Measurements from ENCODE around the gene KSR2. TPM values are rescaled to one million over a fixed set of nuclear protein-coding genes. Genes with fewer than 3 reads are reported as not detected.
A peak's percentile ranks its signal among the peaks of the same experiment; 100 is the strongest.

Gene KSR2
- total and polyA plus RNA-seq, 3 donors from 2014 or later: 2.4 to 3.8 (median 2.4) TPM

DNA sequence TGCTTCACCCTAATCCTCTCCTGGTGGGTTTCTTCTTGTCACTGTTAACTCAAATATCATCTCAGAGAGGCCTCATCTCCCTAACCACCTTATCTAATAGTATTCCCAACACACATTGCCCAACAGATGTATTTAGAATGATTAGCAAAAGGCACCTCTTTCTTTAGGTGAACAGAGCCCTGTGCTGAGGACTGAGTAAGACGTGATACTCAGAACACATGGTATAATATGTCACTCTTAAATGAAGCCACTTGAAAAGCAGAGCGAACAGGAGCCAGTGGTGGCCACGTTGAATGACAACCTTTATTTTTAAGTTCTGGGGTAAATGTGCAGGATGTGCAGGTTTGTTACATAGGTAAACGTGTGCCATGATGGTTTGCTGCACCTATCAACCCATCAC lies 1.5 kb upstream of the KSR2 start:
- Histone ChIP-seq H3K9me3 (no peaks in the 10 kb centered on the region), H3K4me1 (no peaks in the 10 kb centered on the region), H3K36me3 (ENCODE audit: low read depth, missing control alignments) (no peaks in the 10 kb centered on the region), H3K4me3 (no peak overlapping the region), H3K27ac (no peak overlapping the region), H3K27me3 (no peaks in the 10 kb centered on the region)
- intact Hi-C loops (cut with DNase I; ENCODE audit: low total_unique reads): no loop called here
- WGBS, 2 donors: 66 to 86% methylated on average over 4 of the region's 4 CpGs
- TF ChIP-seq, protein P1, sequence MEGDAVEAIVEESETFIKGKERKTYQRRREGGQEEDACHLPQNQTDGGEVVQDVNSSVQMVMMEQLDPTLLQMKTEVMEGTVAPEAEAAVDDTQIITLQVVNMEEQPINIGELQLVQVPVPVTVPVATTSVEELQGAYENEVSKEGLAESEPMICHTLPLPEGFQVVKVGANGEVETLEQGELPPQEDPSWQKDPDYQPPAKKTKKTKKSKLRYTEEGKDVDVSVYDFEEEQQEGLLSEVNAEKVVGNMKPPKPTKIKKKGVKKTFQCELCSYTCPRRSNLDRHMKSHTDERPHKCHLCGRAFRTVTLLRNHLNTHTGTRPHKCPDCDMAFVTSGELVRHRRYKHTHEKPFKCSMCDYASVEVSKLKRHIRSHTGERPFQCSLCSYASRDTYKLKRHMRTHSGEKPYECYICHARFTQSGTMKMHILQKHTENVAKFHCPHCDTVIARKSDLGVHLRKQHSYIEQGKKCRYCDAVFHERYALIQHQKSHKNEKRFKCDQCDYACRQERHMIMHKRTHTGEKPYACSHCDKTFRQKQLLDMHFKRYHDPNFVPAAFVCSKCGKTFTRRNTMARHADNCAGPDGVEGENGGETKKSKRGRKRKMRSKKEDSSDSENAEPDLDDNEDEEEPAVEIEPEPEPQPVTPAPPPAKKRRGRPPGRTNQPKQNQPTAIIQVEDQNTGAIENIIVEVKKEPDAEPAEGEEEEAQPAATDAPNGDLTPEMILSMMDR (IDR thresholded peaks at IDR 0.05): no peak
- no peak for TF ChIP-seq POLR2A (IDR thresholded peaks at IDR 0.05)
- DNase-seq: no peak

- TF ChIP-seq POLR2A (IDR thresholded peaks at IDR 0.05): no peak
- TF ChIP-seq, protein P1 (IDR thresholded peaks at IDR 0.05): no peak
- Histone ChIP-seq H3K27me3 (no peaks in the 10 kb centered on the region), H3K4me3 (peak overlapping the region; percentile 42 to 64)
Observed at GRCh38 chr12:117968151-117968789, 520 bp downstream of the KSR2 start.

DNA sequence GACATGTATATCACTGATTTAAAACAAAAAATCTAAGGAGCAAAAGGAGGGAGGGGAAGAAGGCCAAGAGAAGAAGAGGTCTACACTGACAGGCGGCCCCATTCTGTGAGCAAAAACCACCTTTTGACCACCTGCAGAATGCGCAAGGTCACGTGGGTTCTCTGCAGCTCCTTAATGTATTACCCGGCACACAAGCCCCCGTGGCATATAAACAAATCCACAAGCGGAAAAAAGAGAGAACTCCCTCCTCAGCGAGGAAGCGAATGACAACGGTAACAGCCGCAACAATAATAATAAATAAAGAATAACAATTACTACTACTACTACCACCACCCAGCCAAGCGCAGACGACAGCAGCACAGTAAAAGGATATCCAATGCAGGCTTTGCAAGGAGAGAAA lies 1.3 kb downstream of the KSR2 start:
- intact Hi-C loops (cut with DNase I; ENCODE audit: low total_unique reads): no loop called here

More at GRCh38 chr12:117968151-117968789, 520 bp downstream of the KSR2 start:
- 0 to 5% methylated on average over 10 of the region's 10 CpGs for WGBS, 2 donors
- no peaks in the 10 kb centered on the region for H3K9me3 ChIP-seq
- H3K27ac ChIP-seq: no peak overlapping the region
- DNase-seq: no peak
- no peaks in the 10 kb centered on the region for H3K4me1 ChIP-seq
- H3K36me3 ChIP-seq (ENCODE audit: low read depth, missing control alignments): no peaks in the 10 kb centered on the region
- intact Hi-C loops (cut with DNase I; ENCODE audit: low total_unique reads): no loop called here

DNA sequence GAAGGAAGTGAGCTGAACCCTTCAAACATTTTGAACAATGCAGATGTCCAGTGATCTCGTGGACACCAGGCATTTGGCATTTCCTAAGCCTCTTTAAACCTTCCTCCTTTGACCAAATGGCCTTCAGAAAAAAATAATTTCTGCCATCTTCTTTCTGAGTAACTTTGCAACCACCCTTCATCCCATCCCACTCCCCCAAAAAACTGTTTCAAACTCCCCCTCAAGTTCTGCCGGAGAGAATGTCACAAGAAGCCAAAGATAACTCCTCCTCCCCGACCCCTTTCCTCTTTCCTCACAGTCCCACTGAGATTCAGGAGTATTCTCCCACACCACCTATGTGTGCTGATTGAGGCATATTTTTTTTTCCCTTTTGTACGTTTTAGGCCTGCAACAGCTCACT lies 1.7 kb downstream of the KSR2 start:
- no peaks in the 10 kb centered on the region for H3K36me3 ChIP-seq (ENCODE audit: low read depth, missing control alignments)
- H3K9me3 ChIP-seq: no peaks in the 10 kb centered on the region
- no peak overlapping the region for H3K27ac ChIP-seq
- no peaks in the 10 kb centered on the region for H3K4me1 ChIP-seq
- intact Hi-C loops (cut with DNase I; ENCODE audit: low total_unique reads): no loop called here
- no peak overlapping the region for H3K4me3 ChIP-seq
- no peaks in the 10 kb centered on the region for H3K27me3 ChIP-seq
- DNase-seq: no peak
- no peak for TF ChIP-seq POLR2A (IDR thresholded peaks at IDR 0.05)
- TF ChIP-seq, protein P1 (IDR thresholded peaks at IDR 0.05): no peak
- WGBS, 2 donors: 26 to 34% methylated on average over 4 of the region's 4 CpGs

More for the DNA sequence above, 1.3 kb downstream of the KSR2 start:
- no peak for DNase-seq
- Histone ChIP-seq H3K9me3 (no peaks in the 10 kb centered on the region), H3K36me3 (ENCODE audit: low read depth, missing control alignments) (no peaks in the 10 kb centered on the region), H3K27ac (no peak overlapping the region), H3K4me3 (no peak overlapping the region), H3K27me3 (no peaks in the 10 kb centered on the region), H3K4me1 (no peaks in the 10 kb centered on the region)
- TF ChIP-seq, protein P1 (IDR thresholded peaks at IDR 0.05): no peak
- no peak for TF ChIP-seq POLR2A (IDR thresholded peaks at IDR 0.05)
- WGBS, 2 donors: 13 to 23% methylated on average over 12 of the region's 12 CpGs

GRCh38 chr12:117966511-117966910 lies 2.3 kb downstream of the KSR2 start:
- TF ChIP-seq, protein P1 (IDR thresholded peaks at IDR 0.05): no peak
- TF ChIP-seq POLR2A (IDR thresholded peaks at IDR 0.05): no peak
- no peaks in the 10 kb centered on the region for H3K9me3 ChIP-seq
- WGBS, 2 donors: 52 to 56% methylated on average over 9 of the region's 9 CpGs
- H3K27ac ChIP-seq: no peak overlapping the region
- DNase-seq: no peak
- H3K4me3 ChIP-seq: no peak overlapping the region
- intact Hi-C loops (cut with DNase I; ENCODE audit: low total_unique reads): no loop called here
- no peaks in the 10 kb centered on the region for H3K27me3 ChIP-seq
- no peaks in the 10 kb centered on the region for H3K36me3 ChIP-seq (ENCODE audit: low read depth, missing control alignments)
- H3K4me1 ChIP-seq: no peaks in the 10 kb centered on the region

Data from testis (tissue), 3 donors.